GM10847 (cell line): ENCODE results near the gene PDE9A.

Experiments
- POLR2A ChIP-seq: IDR thresholded peaks from 2 replicates; pipeline ENCODE4 v1.6.1; 2011; ENCODE audit not compliant: insufficient read length; ENCODE audit errors: extremely low read depth

The PDE9A gene

DNA sequence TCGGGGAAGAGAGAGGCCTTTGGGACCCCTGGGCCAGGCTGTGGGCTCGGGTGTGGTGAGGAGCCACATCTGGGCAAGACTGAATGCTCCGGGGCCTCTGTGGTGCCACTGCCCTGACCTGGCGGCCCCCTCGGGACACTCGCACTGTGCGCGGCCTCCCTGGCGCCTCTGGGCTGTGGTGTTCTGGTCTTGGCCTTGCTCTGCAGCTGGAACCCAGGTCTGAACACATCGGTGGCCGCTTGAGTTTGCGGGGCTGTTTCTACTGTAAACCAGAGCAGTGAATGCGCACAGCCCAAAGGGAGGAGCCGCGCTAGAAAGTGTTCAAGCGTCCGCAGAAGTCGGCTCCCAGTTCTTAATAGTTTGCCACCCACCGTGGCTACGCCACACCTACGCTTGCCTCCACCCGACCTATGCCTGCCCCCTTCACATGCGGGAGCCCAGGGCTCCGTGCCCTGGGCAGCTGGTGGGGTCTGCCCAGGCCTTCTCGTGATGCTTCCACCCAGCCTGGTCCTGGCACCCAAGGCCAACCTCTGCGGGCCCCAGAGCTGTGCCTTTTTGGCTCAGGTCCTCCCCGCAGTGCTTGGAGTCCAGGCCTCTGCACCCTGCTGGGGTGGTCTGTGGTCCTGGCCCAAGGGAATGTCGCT lies 4.4 kb downstream of the PDE9A start:
- TF ChIP-seq POLR2A = no peak

DNA sequence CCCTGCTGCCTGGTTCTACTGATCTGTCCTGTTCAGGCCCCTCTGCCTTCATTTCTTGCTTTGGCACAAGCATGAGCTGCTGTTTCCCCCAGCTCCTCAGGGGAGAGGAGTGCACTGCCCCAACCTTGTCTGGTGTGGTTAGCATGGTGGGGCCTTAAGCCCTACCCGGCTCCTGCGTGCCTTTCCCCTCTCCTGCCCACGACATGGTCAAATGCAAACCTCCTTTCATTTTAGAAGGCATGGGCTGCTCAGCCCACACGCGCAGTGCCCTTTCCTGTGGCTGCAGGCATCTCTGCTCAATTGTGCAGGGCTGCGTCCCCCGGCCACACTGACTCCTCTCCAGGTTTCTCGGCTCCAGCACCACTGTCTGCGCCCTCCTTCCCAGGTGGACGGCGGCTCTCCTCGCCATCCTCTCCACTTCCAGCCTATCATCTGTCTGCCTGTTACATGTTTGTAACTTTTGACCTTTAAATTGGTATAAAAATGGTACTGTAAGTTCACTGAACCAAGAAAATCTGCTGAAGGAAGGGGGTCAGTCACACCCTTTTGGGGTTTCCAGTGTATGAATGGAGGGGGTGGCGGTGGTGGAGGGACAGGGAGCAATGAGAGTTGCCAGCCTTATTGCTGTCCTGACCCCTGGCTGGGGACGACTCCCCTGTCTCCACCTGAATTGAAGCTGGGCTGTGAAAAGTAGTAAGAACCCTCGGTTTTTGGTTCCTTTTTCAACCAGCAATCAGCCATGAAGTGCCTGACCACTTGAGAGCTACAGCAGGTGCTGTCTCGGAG lies 5.1 kb downstream of the PDE9A start:
- no peak for TF ChIP-seq POLR2A

DNA sequence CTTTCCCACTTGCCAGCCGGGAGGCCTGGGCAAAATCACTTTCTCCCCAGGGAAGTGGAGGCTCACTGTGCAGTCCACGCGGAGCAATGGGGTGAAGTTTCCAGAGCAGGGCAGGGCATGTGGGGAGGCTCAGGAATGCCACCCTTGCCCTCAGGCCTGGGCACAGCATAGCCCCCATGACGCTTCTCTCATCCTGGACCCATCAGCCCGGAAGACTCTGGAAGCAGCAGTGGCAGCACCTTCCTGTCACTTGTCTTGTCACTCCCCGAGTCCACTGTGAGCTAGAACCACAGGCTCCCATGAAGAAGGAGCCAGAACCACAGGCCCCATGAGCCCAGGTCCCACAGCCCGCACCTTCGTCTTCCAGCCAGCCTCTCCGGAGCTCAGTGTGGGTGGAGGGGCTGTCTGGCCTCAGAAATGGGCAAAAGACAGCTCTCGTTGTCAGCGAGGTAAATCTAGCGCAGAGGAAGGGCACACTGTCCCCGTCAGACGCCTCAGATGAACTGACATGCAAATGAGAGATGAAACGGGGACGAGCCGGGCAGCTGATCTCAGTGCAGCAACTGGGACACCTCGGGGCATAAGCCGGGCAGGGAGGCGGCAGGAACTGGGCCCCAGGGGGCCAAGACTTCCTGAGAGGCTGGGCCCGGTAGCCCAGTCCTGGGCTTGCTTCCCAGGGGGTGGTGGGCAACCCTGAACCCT lies 6.1 kb downstream of the PDE9A start:
- no peak for TF ChIP-seq POLR2A

DNA sequence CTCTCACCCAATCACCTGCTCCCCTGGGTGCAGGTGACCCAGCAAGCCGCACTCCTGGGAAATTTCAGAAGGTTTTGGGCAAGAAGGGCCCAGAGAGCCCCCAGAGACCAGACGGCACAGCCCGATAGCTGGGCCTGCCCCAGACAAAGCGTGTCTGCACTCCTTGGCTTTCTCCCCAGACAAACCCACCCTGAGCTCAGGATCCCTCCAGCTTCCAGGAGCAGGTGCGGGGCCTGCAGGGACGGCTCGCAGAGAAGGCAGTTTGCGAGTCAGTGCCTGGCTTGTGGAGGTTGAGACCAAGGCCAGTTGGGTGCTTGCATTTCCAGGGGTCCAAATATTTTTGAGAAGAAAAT lies 6.7 kb downstream of the PDE9A start:
- no peak for TF ChIP-seq POLR2A

DNA sequence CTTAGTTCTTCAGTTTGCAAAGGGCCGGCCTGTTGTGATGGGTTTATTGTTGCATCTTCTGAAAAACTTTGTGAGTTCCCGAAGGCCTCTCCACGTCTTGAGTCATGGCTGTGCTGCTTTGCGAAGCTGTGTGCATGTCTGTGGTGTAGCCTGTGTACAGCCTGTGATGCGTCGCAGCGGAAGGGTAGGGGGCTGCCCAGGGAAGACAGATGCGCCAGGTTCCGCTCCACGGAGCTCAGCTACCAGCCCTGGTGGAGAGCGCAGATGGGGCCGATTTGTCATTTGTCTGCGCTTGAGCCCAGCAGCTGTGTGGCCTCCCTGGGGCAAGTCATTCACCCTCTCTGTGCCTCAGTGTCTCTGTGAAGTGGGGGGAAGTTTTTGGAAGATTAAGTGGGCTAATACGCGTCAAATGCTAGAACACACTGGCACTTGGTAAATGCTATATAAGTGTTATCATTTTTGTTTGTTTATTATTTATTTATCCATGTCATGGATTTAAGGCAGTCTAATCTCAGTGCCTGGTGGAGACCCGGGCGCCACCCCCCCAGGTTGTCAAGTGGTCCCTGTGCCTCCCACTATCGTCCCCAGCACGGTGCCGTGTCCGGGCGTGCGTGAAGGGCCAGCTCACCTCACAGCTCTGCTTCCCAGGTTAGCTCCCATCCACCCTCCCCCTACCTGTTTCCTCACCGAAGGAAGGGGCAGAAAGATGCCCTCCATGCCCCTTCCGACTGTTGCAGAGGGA lies 8.4 kb downstream of the PDE9A start:
- no peak for TF ChIP-seq POLR2A

DNA sequence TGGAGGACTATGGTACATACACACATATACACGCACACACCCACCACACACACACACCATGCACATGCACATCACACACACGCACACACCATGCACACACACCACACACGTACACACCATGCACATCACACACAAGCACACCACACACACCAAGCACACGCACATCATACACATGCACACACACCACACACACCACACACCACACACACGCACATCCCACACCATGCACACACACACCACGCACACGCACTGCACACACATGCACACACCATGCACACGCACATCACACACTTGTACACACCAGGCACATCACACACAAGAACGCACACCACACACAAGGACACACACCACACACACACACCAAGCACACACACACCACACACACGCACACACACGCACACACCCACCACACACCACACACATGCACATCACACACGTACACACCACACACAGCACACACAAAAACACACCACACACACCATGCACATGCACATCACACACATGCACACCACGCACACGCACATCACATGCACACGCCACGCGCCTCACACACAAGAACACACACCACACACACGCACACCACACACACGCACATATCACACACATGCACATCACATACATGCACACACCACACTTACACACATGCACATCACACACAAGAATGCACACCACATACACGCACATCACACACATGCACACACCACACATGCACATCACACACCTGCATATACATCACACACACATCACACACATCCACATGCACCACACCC lies 9.2 kb downstream of the PDE9A start:
- TF ChIP-seq POLR2A = no peak

DNA sequence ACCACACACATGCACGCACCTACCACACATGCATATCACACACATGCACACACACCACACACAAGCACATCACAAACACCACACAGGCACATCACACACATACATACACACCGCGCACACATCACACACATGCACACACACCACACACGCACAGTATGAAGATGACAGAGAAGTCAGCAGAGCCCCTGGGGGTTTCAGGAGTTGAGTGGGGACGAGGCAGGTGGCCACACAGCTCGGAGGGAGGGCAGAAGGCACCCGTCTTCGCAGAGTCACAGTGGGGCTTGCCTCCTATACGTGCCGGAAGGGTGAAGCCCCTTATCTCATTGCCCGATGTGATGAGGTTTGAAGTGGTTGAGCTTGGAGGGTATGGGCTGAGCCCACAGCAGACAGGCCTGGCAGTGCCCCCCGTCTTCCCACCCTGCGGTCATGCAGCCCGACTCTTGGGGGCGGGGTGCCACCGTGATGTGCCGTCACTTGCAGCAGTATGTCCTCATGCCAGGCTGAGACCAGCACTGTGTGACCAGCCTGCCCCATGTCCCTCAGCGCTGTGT lies 9.9 kb downstream of the PDE9A start:
- no peak for TF ChIP-seq POLR2A

DNA sequence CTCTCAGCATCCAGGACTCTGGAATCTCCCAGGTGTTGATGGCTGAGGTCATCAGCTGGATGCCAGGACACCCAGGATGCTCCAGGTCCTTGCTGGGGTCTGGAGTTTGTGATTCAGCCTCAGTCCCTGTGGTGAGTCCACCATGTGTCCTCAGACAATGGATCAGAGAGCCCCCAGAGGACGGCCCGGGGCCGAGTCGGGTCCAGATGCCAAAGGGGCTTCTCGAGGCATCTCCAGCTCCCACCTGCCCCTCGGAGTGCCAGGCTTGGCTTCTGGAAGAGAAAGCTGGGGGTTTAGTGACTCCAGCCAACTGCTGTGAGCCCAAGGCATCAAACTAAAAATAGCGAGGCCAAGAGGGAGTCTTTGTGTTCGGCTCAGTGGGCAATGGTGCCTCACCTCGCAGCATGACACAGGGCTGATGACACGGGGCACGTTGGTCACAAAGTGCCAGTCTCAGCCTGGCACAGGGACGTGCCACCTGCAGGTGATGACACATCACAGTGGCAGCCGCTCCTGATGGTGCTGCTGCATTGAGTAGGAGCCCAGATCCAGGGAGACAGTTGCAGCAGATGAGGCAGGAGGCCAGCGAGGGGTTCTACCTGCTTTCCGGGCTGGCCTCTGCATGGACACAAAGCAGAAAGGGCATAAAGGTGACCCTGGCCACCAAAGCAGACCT lies 10.6 kb downstream of the PDE9A start:
- TF ChIP-seq POLR2A = no peak

DNA sequence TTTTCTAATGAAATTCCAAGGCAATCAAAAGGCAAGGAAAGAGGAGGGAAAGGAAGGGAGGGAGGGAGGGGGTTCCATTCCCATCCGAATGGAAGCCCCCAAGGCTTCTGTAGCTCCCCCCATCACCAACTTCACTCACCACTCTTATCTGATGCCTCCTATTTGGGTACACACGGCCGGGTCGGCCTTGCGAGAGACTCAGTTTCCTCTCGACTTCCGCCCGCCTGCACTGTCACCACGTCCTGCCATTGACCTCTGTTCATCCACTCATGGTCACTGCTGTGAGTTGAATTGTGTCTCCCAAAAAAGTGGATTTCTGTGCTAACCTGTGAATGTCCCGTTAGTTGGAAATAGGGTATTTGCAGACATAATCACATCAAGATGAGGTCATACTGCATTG lies 11.2 kb downstream of the PDE9A start:
- no peak for TF ChIP-seq POLR2A

DNA sequence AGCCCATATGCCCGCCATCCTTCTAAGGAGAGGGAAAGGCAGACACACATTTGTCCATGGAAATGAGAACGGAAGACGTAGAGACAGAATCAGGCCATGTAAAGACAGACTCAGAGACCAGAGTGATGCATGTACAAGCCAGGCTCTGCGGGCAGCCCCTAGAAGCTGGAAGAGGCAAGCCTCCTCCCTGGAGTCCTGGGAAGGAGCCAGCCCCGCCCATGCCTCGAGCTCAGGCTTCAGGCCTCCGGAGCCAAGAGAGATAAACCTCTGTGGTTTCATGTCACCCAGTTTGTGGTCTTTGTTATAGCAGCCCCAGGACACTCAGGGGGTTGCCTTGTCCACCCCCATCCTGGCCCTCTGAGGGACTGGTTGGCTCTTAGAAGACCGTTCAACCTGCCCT lies 11.6 kb downstream of the PDE9A start:
- no peak for TF ChIP-seq POLR2A

DNA sequence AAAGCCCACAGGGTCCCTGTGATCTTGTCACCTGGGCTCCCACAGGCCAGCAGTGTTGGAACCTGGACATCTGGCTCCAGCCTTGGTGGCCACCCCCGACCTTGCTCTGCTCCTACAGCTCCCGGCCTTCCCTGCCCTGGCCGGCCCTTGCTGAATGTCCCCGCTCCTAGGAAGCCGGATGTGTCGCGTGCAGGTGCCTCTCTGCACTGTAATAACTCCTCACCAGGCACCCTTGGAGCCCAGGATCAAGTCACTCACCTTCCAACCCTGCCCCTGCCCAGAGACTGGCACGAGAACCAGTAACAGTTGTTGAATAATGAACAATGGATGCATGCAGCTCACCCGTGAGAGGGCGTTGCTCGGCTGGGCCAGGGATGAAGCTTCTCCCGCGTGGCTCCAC lies 12.1 kb downstream of the PDE9A start:
- no peak for TF ChIP-seq POLR2A

DNA sequence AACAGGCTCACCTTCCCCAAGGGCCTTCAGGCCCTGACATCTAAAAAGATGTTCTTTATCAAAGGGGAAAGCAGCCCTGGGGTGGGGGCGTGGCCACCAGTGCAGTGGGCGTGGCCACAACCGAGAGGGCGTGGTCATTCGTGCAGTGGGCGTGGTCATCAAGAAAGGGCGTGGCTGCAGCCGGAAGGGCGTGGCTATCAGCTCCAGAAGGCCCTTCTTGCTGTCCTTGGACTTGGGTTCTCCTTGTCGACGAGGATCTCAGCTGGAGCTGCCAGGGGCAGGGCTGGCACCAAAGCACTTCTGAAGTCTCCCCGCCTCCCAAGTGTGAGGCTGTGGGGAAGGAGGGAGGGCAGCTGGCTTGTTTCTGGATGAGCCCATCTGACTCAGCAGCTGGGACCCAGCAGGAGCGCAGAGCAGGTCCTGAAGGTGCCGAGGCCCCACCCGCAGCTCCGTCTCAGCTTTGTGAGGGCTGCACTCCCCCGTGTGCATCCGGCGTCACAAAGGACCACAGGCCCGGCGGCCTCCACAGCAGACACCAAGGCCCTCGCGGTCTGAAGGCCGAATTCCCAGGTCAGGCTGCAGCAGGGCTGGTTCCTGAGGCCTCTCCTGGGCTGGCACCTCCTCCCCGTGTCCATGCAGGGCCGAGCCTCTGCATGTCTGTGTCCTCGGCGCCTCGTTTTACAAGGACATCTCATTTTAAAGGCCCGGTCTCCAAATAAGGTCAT lies 12.8 kb downstream of the PDE9A start:
- TF ChIP-seq POLR2A = no peak

DNA sequence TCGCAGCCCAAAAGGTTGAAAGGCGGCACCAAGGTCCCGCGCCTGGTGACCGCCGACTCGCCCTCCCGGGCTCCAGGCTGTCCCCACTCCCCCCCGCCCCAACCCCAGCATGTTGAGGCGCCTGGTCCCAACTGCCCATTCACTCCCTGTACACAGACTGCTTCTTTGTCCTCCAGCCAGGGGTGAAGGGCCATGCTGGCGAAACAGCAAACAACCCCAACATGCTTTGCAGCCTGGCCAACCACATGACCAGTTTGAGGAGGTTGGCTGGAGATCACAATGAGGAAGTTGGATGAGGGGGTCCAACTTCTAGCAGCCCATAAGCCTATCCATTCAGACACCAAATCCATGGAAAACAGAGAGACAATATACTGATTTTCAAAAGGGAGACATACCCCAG lies 13.5 kb downstream of the PDE9A start:
- TF ChIP-seq POLR2A = no peak

DNA sequence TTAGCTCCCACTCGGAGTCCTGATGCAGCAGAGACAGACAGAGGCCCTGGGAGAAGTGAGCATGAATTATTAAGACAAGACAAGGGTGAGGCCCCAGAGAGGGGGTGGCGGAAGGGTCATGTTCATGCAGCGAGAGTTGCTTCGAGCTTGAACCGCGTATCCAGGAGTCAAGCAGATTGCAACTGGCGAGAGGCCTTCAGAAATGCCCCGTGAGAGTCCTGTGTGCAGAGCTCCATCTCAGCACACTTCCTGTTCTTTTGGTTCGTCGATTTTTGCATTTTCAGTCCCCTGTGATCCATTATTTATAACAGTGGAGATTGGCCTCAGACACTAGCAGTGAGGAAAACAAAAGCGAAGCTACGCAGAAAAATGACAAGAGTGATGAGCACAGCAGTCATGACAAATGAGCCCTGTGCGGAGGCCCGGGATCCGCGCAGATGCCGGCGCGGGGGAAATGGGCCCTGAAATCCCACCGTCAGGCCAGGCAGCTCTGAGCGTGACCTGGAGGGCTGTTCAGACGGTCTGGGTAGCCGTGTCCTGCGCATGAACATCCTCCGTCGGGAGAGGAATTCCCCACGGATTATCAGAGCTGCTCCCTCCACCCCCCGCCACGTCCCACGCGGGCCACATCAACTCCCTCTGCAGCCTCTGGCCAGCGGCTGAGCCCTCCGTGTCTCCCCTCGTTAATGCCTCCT lies 15.0 kb downstream of the PDE9A start:
- no peak for TF ChIP-seq POLR2A
